HepG2 (cell line): ENCODE measurements around the gene KCNJ6. TPM values are rescaled to one million over a fixed set of nuclear protein-coding genes. Genes with fewer than 3 reads are reported as not detected.

ENCODE experiments used
- ATAC-seq: fragments of 200-7000 bp; cut with Tn5 transposase; 3 replicates; pipeline ENCODE4 v1.9.1; 2020; ENCODE audit warnings: mild to moderate bottlenecking, moderate library complexity
- BruUV-seq: library from RNA; stranded (reverse); fragments of 400-500 nt; replicated peaks from 2 replicates; lab custom pipeline; 2021; lab: Mats Ljungman, UMichigan
- CTCF ChIA-PET: fragments of 300-600 bp; formaldehyde crosslinking; extraction: SDS; loops from one replicate; lab custom pipeline; 2021; ENCODE audit warnings: low total read pairs, inconsistent platforms, low intra/inter-chr PET ratio; lab: Yijun Ruan, JAX
- POLR2A ChIA-PET: fragments of 350-600 bp; sonication (Branson Sonifier 250); formaldehyde crosslinking; loops from one replicate; lab custom pipeline; 2020; ENCODE audit warnings: antibody characterized with exemption, inconsistent platforms; lab: Yijun Ruan, JAX
- DNase-seq: peaks from one replicate; pipeline ENCODE4 v3.0.0-alpha.2; 2015; ENCODE audit warnings: low spot score
- FAIRE-seq: peaks from 3 replicates; lab custom pipeline; 2011; peaks lifted over from hg19 to GRCh38; lab: Jason Lieb, UNC
- H2AFZ ChIP-seq: one replicate; pipeline ENCODE4 v1.6.1; 2011; ENCODE audit warnings: low read length, inconsistent platforms
- H3K27ac ChIP-seq: fragments of 300-600 bp; 3 replicates; pipeline ENCODE4 v1.8.0; 2011; ENCODE audit warnings: mixed run types, mild to moderate bottlenecking, mixed read lengths, low read length, inconsistent platforms; ENCODE audit not compliant: insufficient read depth; ENCODE audit errors: extremely low read length
- H3K27me3 ChIP-seq, 2 experiments: fragments of 200-600 bp in 1 of 2; 2 replicates in 1 of 2; 3 replicates in 1 of 2; pipeline versions ENCODE4 v1.6.0 to v1.8.0; 2011; ENCODE audit warnings: low read length in 2 of 2, mild to moderate bottlenecking in 2 of 2, moderate library complexity in 2 of 2, inconsistent platforms in 1 of 2; ENCODE audit not compliant: insufficient read depth in 2 of 2, control insufficient read depth in 1 of 2
- H3K36me3 ChIP-seq, 2 experiments: fragments of 200-600 bp in 1 of 2; replicated peaks in 1 of 2; 2 replicates in 1 of 2; 3 replicates in 1 of 2; pipeline versions ENCODE4 v1.5.1 to v1.8.0; 2011; ENCODE audit warnings: low read length in 2 of 2, inconsistent platforms in 1 of 2; ENCODE audit not compliant: insufficient read depth in 2 of 2, control insufficient read depth in 1 of 2
- H3K4me1 ChIP-seq: 2 replicates; pipeline ENCODE4 v1.5.1; 2012; ENCODE audit warnings: low read length, inconsistent platforms; ENCODE audit not compliant: insufficient read depth
- H3K4me2 ChIP-seq: 2 replicates; pipeline ENCODE4 v1.6.0; 2011; ENCODE audit warnings: low read depth, low read length, inconsistent platforms
- H3K4me3 ChIP-seq, 3 experiments: fragments of 200-600 bp in 1 of 3; sonication (generic), shearing (Covaris generic) in 1 of 3; replicated peaks in 1 of 3; 2 replicates each; pipeline ENCODE4 v1.5.1; 2011 to 2016; ENCODE audit warnings: low read length in 3 of 3, inconsistent platforms in 2 of 3, low read depth in 2 of 3, mild to moderate bottlenecking in 2 of 3, control low read depth in 1 of 3, mixed read lengths in 1 of 3; ENCODE audit not compliant: insufficient read depth in 1 of 3
- H3K79me2 ChIP-seq: one replicate; pipeline ENCODE4 v1.6.1; 2011; ENCODE audit warnings: low read length, inconsistent platforms; ENCODE audit not compliant: insufficient read depth
- H3K9ac ChIP-seq: 2 replicates; pipeline ENCODE4 v1.6.0; 2011; ENCODE audit warnings: mild to moderate bottlenecking, low read depth, low read length, inconsistent platforms; ENCODE audit not compliant: insufficient read depth
- H3K9me3 ChIP-seq: 2 replicates; pipeline ENCODE4 v1.5.1; 2012; ENCODE audit warnings: mild to moderate bottlenecking, low read length
- H4K20me1 ChIP-seq: 2 replicates; pipeline ENCODE4 v1.6.0; 2011; ENCODE audit warnings: inconsistent platforms, mild to moderate bottlenecking, low read length, moderate library complexity; ENCODE audit not compliant: insufficient read depth
- AHDC1 ChIP-seq: sonication (generic); formaldehyde crosslinking; IDR thresholded peaks from 2 replicates; pipeline ENCODE4 v1.5.1; 2020; ENCODE audit warnings: mild to moderate bottlenecking, missing genetic modification reagents, borderline replicate concordance
- CCAR2 ChIP-seq: fragments of 200-400 bp; formaldehyde crosslinking; optimal IDR thresholded peaks from 2 replicates; pipeline ENCODE3; 2018; ENCODE audit warnings: low read depth, mild to moderate bottlenecking, low read length, moderate library complexity
- HMG20A ChIP-seq: IDR thresholded peaks from 2 replicates; pipeline ENCODE4 v1.6.1; 2016; ENCODE audit warnings: borderline replicate concordance
- MED8 ChIP-seq: sonication (generic); formaldehyde crosslinking; IDR thresholded peaks from 2 replicates; pipeline ENCODE4 v1.8.1; 2023; ENCODE audit warnings: mild to moderate bottlenecking, missing genetic modification reagents; ENCODE audit not compliant: insufficient replicate concordance
- NFKBIZ ChIP-seq: IDR thresholded peaks from 2 replicates; pipeline ENCODE4 v1.6.1; 2018; ENCODE audit warnings: missing genetic modification reagents, missing compliant biosample characterization
- NPAS2 ChIP-seq: sonication (generic); formaldehyde crosslinking; IDR thresholded peaks from 2 replicates; pipeline ENCODE4 v1.8.0; 2022; ENCODE audit warnings: mild to moderate bottlenecking, missing genetic modification reagents, borderline replicate concordance
- PPARG ChIP-seq: conservative IDR thresholded peaks from 2 replicates; pipeline ENCODE4 v1.6.1; 2016; ENCODE audit warnings: missing biosample characterization, missing genetic modification reagents
- RBM39 ChIP-seq: fragments of 200-400 bp; formaldehyde crosslinking; IDR thresholded peaks from one replicate; pipeline ENCODE4 v1.6.1; 2018; ENCODE audit warnings: antibody characterized with exemption, mild to moderate bottlenecking, low read depth, low read length; ENCODE audit not compliant: poor library complexity, severe bottlenecking
- SMAD9 ChIP-seq: sonication (generic); formaldehyde crosslinking; IDR thresholded peaks from 2 replicates; pipeline ENCODE4 v1.5.1; 2020; ENCODE audit warnings: mild to moderate bottlenecking, missing genetic modification reagents
- YEATS4 ChIP-seq: sonication (generic); formaldehyde crosslinking; IDR thresholded peaks from 2 replicates; pipeline ENCODE4 v1.4.0; 2020; ENCODE audit warnings: missing genetic modification reagents, borderline replicate concordance
- ZBTB8A ChIP-seq: sonication (generic); formaldehyde crosslinking; IDR thresholded peaks from 2 replicates; pipeline ENCODE4 v1.4.0; 2020; ENCODE audit warnings: mild to moderate bottlenecking, low read depth, missing genetic modification reagents, borderline replicate concordance
- ZNF136 ChIP-seq: sonication (generic); formaldehyde crosslinking; IDR thresholded peaks from 2 replicates; pipeline ENCODE4 v1.8.1; 2022; ENCODE audit warnings: low read depth, mild to moderate bottlenecking, moderate library complexity, missing genetic modification reagents
- ZNF547 ChIP-seq: sonication (generic); formaldehyde crosslinking; IDR thresholded peaks from 2 replicates; pipeline ENCODE4 v1.5.1; 2020; ENCODE audit warnings: mild to moderate bottlenecking, missing genetic modification reagents
- ZNF672 ChIP-seq: sonication (generic); formaldehyde crosslinking; IDR thresholded peaks from 2 replicates; pipeline ENCODE4 v1.8.1; 2022; ENCODE audit warnings: missing genetic modification reagents
- WGBS: methylation state at CpG from one replicate; pipeline ENCODE4 v1.1.6; 2017; ENCODE audit warnings: low lambda C conversion rate; 5-methylcytosine and 5-hydroxymethylcytosine counted together
- in situ Hi-C: cut with HindIII; loops from 2 replicates; pipeline ENCODE4 v1.10.0; 2017; ENCODE audit warnings: low pct_unique_long_range_greater_than_20kb; ENCODE audit not compliant: extremely low pct_ligation_motif_present
- intact Hi-C: fragments of 100-400 bp; cut with micrococcal nuclease; formaldehyde crosslinking; loops from one replicate; pipeline ENCODE4 v1.10.0; 2022; ENCODE audit not compliant: unreplicated experiment
- polyA plus RNA-seq, 8 experiments: library from polyadenylated mRNA; depleted of rRNA in 3 of 8; stranded (reverse) in 7 of 8; unstranded in 1 of 8; fragments of >200 nt; fragmentation: Illumina TruSeq in 4 of 8; extraction: Trizol in 4 of 8; gene quantifications; 2 replicates each; pipeline versions ENCODE4 v1.2.1 to v1.2.3, GENCODE V29; 2011 to 2016; ENCODE audit warnings: low read depth in 4 of 8, missing spikeins in 1 of 8, mixed read lengths in 1 of 8; ENCODE audit not compliant: insufficient read depth in 1 of 8
- total RNA-seq, 5 experiments: library from RNA; depleted of rRNA; stranded (reverse); fragments of >200 nt; fragmentation: Illumina TruSeq; extraction: Trizol; gene quantifications; 2 replicates each; pipeline ENCODE4 v1.2.3, GENCODE V29; 2016; ENCODE audit warnings: low read depth in 1 of 5

Gene KCNJ6
- total and polyA plus RNA-seq, 2 of the 13 experiments (the other 11 are each of a cell fraction or from before 2014, with no cell fraction given): not detected

GRCh38 chr21:37874904-37875780 lies 41.1 kb downstream of the KCNJ6 start:
- no peaks in the 10 kb centered on the region; a peak in 1 of 5 replicates for H3K27me3 ChIP-seq
- H3K36me3 ChIP-seq: no peaks in the 10 kb centered on the region
- 4% methylated on average over 10 of the region's 10 CpGs for WGBS
- no peak overlapping the region for H2AFZ ChIP-seq
- ChIA-PET POLR2A (no interaction called here), CTCF (no interaction called here)
- H3K4me1 ChIP-seq: no peaks in the 10 kb centered on the region
- H3K9ac ChIP-seq: no peak overlapping the region
- no peaks in the 10 kb centered on the region for H3K9me3 ChIP-seq
- ATAC-seq (no peak), FAIRE-seq (no peak)
- intact Hi-C loops: no loop called here
- no TSS peak for BruUV-seq
- no peaks in the 10 kb centered on the region for H4K20me1 ChIP-seq
- H3K4me3 ChIP-seq: no peak overlapping the region
- H3K79me2 ChIP-seq: no peaks in the 10 kb centered on the region
- in situ Hi-C loops: no loop called here
- no peak overlapping the region for H3K4me2 ChIP-seq
- H3K27ac ChIP-seq: no peak overlapping the region
- TF ChIP-seq RBM39: no peak
- TF ChIP-seq YEATS4 (CRISPR knock-in tag): no peak
- no peak for TF ChIP-seq NFKBIZ (CRISPR knock-in tag)
- TF ChIP-seq ZNF672: no peak
- no peak for TF ChIP-seq CCAR2
- no peak for TF ChIP-seq AHDC1 (CRISPR knock-in tag)
- TF ChIP-seq ZNF547 (CRISPR knock-in tag): no peak
- TF ChIP-seq PPARG: no peak
- TF ChIP-seq NPAS2 (CRISPR knock-in tag): no peak
- TF ChIP-seq HMG20A: no peak
- TF ChIP-seq MED8 (CRISPR knock-in tag): no peak
- no peak for TF ChIP-seq SMAD9 (CRISPR knock-in tag)
- TF ChIP-seq ZNF136 (CRISPR knock-in tag): no peak
- no peak for TF ChIP-seq ZBTB8A (CRISPR knock-in tag)
- TF ChIP-seq, all 625 proteins: peak for 0
- DNase-seq: no peak
